Hepatic stellate cell (primary cell): ENCODE data around the gene NUDCD3.
A peak's percentile ranks its signal among the peaks of the same experiment; 100 is the strongest.

Experiments
- DNase-seq: peaks from one replicate; pipeline ENCODE4 v3.0.0; 2011; ENCODE audit warnings: low spot score

Gene NUDCD3

DNA sequence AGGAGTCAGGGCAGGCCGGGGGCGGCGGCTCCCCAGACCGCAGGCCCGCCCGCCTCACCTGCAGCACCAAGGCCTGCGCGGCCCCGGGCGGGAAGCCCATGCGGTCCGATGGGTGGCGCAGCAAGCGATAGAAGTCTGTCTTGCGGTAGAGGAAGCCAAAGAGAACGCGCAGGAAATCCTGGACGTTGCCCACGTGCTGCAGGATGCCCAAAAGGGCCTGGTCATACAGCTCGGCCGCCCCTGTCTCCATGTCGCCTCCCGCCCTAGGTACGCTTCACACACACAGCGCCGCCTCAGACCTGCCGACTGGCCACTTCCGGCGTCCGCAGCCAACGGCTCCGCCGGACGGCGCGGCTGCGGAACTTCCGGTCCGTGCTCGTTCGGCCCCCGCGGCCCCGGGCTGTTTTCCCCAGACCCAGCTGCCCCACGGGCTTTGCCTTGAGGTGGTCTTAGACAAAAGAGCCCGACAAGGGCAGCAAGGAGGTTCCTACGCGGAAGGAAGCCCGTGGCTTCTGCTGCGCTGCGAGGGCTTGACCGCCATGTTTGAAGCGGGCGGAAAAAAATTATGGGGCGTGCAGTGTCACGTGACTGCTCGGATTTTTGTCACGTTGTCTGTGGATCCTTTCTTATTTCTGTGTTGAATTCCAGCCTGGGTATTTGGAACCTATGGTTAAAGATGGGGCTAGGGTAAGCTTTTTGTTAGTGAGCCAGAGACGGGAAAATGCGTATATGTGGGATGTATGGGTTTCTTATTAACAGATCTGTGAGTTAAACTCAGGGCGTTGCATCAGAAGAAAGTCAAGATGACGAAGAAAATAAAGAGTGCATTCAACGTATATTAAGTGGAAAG, at the start of gene NUDCD3:
Gene NUDCD3, minus strand, starts transcription at position 308 of the 850 bp plus-strand sequence. Its CDS starts 58 bp downstream, at position 250.
- DNase-seq = peak; percentile 81

DNA sequence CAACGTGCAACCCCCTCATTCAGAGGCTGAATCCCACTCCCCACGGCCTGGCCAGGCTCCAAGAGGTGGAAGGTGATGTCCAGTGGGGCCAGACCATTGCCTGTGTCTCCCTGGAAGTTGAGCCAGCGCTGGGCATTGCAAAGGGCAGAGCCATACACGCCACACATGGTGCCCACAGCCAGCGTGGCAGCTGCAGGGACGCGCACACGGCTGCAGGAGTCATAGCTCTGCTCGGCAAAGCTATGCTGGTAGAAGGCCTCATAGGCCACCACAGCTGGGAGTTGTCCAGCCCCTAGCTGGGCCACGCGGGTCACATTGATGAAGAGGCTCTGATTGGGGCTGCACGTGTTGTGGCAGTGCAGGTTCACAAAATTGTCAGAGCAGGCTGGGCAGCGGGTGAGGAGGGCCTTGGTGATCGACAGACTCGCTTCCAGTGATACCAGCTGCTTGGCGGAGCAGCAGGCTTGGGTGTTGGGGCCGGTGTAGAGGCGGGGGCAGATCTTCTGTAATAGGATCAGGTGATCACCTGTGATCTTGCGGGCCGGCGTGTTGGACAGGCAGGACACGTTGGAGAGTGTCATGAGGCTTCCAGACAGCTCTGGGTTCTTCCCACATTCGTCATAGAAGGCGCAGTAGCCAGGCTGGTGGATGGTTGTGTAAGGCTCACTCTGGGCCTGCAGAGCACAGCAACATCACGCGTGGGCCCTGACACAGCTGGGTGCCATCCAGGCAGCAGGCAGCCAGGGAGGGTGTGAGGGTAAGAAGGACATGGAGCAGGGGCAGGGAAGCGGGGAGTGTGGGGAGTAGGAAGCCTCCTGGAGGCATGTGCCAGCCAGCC, 49.4 kb upstream of the NUDCD3 start:
- no peak for DNase-seq

DNA sequence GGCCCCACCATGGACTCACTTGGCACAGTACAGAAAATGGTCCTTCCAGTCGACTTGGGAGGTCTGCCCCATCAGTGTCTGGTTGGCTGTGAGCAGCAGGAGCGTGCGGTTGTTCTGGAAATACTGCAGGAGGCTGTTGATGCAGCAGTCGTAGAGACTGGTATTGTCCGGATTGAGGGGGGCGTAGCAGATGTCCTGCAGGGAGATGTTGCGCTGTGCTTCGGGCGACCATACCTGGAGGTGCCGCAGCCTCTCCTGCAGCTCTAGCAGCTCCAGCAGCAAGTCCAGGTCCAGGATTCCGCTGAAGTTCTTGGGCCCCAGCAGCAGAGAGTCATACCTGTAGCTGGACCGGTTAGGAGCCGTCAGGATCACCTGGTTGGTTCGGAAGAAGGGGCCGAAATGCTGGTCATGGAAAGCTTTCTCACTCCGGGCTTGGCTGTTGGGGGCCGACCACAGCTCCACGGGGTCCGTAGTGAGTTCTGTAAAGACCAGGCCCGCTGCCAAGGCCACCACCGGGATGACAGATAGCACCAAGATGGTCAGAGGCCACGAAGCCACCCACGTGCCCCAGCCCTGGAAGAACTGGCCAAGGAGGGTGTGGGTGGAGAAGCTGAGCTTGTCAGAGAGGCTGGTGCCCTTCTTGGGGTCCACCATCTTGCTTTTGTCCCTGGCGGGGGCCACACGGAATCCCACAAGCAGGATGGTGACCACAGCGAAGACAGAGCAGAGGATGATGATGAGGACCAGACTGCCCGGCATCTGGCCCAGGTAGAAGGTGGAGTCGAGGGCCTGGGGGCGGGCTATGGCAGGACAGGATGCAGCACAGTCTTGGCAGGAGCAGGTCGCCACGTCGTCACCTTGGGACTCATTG, 48.6 kb upstream of the NUDCD3 start:
- DNase-seq = no peak

DNA sequence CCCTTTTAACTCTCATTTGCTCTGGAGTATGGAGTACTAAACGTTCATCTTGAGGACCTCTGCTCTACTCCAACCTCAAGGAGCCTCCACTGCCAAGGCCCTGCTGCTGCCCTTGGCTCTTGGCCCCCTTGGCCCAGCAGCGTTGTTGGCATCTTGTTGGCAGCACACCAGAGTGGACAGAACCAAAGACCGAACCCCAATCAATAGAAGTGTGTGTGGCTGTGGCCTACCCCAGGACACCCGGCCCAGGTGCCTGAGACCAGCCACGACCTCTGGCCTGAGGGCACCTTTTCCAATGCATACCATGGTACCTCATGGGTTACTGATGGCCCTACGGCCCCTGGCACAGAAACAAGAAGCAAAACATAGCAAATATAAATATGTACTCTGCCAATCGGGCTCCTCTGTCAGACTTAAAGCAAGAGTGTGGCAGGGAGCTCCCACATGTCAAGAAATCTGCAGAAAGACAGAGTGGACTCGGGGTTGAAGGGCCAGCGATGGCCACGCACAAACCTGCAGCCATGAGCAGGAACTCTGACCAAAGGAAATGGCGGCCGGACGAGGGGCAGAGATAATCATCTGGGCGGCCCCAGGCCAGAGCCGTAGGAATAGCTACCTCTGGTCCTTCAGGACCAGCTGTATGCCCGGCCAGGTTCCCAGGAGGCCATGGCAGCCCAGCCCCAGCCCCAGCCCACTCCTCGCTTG, 47.8 kb upstream of the NUDCD3 start:
- DNase-seq = no peak

DNA sequence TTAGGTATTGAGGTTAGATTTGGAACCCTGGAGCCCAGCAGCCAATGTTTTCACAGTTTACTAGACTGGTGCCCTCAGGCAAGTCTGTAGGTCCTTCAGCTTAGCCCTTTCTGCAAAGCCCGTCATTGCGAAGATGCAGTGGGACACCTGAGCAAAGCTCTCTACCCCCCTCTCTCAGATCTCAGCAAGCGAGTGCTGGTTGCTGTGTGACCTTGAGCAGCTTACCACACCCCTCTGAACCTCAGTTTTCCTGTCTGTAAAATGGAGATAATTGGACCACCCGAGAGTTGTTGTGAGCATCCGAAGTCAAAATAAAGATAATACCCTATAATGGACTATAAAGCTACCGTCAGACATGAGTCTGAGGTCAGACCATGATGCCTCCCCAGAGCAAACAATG, 47.0 kb upstream of the NUDCD3 start:
- DNase-seq = no peak

DNA sequence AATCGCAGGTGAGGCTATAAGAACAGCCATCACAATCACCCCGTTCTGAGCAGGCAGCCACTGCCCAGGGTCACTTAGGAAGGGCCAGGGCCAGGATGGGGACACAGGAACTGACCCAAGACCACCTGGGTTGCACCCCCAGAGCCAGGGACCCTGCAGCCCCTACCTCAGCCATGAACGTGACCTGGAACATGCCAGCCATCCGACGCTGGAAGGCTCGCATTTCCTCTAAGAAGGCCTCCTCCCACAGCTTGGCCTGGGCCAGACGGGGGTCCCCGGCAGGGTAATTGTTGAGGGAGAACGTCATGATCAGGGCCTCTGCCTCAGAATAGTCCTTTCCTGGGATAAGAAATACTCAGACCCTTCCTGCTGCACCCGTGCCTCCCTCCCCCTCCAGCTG, 45.6 kb upstream of the NUDCD3 start:
- DNase-seq = no peak

DNA sequence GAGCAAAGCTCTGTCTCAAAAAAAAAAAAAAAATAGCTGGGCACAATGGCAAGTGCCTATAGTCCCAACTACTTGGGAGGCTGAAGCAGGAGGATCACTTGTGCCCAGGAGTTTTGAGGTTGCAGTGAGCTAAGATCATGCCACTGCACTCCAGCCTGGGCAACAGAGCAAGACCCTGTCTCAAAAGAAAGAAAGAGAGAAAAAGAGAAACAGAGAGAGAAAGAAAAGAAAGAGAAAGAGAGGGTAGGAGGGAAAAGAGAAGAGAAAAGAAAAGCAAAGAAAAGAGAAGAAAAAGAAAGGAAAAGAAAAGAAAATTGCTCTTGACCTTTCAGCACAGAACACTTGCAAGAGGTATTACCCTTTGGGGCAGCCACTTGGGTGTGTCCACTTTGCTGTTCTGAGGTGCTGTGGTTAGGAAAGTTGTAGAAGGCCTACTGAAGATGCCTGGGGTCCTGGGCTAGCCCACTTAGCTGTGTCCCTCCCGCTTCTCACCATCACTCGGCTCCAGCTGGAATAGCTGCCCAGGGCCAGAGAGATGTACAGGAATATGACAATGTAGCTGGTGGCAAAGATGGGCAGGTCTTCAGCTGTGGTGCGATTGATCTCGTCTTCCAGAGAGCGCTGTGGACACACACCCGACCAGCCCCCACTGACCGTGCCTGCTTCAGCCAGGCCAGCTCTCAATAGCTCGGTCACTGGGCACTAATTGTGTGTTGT, 45.0 kb upstream of the NUDCD3 start:
- no peak for DNase-seq

DNA sequence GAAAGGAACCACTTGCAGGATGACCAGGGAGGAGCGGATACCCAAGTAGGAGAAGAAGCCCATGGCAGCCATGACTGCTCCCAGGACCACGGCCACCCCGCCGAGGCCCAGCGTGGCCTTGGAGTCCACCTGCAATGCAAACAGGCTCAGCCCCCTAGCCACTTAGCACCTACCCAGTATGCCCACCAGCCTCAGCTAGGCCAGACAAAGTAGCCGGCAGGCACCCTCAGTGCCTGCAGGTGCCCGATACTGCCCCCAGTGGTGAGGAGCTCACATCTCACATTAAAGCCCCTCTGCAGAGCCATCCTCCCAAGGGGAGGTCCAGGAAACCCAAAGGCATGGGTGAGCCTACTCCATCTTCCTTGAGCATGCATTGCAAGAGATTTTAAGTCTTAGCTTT, 44.0 kb upstream of the NUDCD3 start:
- peak; percentile 70 for DNase-seq

DNA sequence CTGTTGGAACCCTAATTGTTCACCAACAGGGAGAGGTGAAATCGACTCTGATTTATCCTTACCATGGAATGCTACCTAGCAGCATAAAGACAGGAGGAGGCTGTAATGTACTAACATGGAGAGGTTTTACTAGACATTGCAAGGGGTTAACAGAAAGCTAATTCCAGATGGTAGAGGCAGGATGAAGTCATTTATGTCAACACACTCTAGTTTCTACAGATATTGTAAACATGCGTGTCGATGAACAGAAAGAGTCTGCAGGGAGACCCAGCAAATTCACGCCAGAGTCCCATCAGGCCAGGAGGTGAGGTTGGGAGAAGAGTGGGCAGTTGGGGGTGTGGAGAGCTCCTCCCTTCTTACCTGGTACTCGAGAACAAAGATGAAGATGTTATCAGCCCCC, 43.6 kb upstream of the NUDCD3 start:
- no peak for DNase-seq

DNA sequence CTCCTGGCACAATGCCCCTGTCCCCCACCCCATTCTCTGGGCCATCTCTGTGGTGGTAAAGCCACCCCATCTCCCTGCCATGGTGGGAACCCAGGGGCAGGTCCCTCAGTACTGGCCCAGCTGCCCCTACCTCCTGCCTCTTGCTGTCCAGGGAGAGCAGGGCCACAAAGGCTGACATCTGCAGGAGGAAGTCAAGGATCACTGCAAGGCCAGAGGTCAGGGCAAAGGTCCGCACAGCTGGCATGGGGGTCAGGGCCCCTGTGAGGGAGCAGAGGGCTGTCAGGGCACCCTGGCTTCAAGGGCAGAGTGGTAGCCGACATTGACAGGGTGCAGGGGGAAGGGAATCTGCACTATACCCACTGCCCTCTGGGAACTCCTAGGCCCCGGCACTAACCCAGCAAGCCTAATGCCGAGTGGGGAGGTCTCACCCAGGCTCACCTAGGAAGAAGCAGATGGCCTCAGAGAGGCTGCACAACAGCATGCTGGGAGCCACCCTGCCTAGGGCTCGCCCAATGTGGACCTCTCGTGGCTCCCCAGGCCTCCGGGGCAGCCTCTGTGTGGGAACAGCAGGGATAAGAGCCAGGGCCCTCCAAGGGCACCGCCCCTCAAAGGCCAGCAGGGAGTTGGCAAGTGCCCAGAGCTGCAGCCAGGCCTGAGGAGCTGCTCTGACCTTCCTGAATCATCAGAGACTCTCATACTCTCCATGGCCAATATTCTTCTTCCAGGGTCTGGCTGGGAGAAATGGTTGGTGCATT, 43.0 kb upstream of the NUDCD3 start:
- no peak for DNase-seq

DNA sequence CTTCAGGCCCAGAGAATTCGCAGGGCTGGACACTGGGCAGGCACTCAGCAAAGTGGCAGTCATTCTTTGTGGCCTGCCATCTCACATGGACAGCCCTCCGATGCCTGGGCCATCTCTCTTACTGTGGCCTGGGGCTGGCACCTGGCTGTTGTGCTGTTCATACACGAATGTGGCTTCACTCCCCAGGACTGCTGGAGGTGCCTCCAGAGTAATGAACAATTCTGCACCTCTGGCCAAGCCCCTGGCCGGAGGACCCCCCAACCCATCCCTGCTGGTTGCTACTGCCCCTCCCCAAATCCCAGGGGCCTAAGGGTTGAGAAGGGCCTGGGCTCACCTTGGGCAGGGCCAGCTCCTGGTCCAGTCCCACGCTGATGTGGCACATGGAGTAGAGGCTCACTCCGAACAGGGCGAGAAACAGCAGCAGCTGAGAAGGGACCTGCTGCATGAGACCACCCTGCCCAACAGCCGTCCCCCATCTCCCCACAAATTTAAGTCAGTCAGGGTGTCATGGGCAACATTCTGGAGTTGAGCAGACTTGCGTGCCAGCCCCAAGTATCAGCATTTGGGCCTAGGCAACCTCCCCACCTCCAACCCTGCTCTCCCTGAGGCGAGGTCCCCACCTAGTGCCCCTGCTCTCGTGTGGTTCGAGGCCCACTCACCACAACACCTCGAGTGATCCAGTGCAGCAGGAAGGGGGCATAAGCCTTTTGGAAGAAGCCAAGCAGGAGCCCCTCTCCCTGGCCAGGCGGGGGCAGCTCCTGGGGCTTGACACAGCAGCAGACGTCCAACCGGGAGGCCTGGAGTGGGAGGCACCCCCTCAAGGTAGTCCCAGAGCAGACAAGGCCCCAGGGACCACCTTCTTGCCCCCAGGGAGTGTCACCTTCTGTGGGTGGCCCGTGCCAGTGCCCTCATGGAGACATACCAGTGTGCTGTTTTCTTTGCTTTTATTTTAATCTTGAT, 41.2 kb upstream of the NUDCD3 start:
- DNase-seq = no peak

DNA sequence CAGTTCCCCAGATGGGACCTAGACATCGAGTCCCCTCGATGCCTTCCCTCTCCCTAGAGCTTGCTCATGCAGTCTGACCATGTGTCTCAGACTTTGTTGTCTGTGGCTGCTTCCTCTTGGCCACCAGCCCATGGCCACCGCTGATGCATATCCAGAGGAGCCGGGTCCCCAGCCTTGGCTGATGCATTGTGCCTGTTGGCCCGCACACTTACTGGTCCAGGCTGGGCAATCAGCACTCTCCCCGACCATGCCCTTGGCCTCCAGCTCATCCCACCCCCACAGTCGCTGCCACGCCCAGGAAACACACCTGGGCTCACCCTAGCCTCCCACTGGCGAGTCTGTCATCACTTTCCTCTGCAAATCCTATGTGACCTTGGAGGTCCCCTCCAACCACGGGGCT, 40.5 kb upstream of the NUDCD3 start:
- DNase-seq = no peak

DNA sequence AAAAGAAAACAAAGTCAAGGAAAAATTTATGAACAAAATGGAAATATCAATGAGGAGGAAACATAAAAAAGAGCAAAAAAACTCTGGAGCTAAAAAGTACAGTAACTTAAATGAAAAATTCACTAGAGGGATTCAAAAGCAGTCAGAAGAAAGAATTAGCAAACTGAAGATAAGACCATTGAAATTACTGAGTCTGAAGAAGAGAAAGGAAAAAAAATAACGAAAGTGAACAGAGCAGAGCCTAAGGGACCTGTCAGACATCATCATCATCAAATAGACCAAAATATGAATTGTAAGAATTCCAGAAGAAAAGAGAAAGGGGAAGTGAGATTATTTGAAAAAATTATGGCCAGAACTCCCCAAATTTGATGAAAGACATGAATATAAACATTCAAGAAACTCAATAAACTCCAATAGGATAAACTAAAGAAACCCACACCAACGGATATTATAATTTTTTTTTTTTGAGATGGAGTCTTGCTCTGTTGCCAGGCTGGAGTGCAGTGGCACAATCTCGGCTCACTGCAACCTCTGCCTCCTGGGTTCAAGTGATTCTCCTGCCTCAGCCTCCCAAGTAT, 34.4 kb upstream of the NUDCD3 start:
- no peak for DNase-seq

DNA sequence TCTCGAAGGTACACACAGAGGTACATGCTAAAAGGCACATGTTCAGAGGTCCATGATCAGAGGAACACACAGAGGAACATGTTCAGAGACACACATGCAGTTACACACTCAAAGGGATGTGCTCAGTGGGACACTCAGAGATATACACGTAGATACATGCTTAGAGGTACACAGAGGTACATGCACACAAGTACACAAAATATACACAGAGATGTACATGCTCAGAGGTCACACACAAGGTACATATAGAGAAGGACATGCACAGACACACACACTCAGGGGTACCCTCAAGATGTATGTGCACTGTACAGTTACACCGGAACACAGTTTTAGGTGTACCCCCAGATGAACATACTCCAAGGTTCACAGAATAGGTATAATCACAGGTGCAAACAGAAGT, 31.9 kb upstream of the NUDCD3 start:
- no peak for DNase-seq

DNA sequence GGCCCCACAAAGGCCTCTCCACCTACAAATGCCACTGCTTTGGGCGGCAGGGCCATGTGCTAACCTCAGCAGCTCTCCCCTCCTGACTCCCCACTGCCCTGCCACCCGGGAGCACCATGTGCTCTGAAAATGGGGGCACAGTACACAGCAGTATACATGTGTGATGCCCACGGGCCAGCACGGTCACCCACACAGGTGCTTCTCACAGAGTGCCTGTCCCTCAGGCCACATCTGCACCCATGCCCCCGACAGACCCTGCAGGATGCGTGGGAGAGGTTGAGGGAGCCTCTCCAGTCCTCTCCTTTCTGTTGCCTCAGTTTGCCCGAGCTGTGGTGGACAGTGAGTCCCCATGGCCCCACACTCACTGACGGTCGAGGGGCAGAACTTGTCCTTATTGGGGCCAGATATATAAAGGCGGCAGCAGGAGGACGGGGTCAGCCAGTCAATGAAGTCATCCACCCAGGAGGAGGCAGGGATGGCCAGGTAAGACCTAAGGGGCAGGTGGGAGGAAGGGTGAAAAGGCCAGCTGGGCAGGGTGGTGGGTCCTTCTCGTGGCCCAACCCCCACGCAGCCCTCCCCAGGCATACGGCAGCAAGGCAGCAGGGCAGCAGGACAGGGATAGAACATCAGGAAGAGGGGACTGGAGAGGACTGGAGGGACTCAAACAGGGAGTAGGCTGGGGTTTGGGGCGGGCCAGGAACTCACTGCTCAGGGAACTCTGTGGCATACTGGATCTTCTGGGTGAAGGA, 31.1 kb upstream of the NUDCD3 start:
- DNase-seq = no peak

DNA sequence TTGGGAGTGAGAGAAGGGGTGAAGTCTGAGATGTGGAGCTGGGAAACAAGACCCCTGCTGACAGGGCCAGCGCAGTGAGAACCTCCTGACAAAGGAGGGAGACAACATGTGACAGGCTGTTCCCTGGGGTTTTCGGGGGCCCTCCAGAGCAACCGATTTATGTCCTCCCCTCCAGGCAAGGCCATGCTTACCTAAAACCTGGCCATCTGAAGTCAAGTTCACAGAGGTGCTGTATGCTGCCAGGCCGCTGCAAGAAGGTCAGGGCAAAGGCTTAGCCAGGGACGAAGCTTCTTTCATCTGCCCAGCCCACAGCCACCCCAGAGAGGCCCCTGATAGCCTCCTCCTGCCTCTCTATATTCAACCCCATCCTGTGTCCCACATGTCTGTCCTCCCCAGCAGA, 30.1 kb upstream of the NUDCD3 start:
- DNase-seq = no peak

DNA sequence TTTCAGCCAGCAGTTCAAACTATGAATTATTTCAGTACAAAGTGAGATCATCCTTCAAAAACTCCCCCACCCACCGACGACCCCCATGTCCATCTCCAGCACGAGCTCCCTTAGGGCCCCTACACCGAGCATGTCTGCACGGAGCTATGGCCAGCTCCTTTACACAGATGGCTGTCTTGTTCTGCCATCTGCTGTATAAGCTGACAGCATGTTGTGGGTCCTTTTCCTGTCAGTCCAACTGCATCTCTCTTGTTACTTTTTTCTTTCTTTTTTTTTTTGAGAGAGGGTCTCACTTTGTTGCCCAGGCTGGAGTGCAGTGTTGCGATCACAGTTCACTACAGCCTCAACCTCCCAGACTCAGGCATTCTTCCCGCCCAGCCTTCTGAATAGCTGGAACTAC, 29.1 kb upstream of the NUDCD3 start:
- no peak for DNase-seq

DNA sequence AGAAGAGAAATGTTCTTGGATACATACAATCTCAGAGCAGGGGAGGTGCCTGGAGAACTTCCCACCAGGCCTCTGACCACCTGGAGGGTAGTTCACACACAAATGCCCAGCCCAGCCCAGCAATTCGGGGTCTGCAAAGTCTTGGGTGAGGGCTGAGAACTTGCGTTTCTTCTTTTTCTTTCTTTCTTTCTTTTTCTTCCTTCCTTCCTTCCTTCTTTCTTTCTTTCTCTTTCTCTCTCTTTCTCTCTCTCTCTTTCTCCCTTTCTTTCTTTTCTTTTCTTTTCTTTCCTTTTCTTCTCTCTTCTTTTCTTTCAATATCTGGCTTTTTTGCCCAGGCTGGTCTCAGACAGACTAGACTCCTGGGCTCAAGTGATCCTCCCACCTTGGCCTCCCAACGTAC, 28.3 kb upstream of the NUDCD3 start:
- no peak for DNase-seq
